Upper lobe of left lung (tissue), 4 donors: ENCODE measurements around the gene DMRTA2.

Experiments
- CTCF ChIP-seq, 6 experiments: fragments of 450-650 bp in 4 of 6; fragments of 200-600 bp in 2 of 6; sonication (generic) in 2 of 6; IDR thresholded peaks; one replicate each; pipeline ENCODE4 v1.5.1; 2016 to 2019; ENCODE audit warnings: antibody characterized with exemption in 6 of 6
- POLR2A ChIP-seq, 4 donors: fragments of 450-650 bp; IDR thresholded peaks; one replicate each; pipeline ENCODE4 v1.5.1; 2016 to 2017; ENCODE audit warnings: antibody characterized with exemption in 4 of 4, mild to moderate bottlenecking in 2 of 4
- POLR2AphosphoS5 ChIP-seq, 2 donors: sonication (generic); formaldehyde crosslinking; IDR thresholded peaks; one replicate each; pipeline ENCODE4 v1.5.1; 2017; ENCODE audit warnings: antibody characterized with exemption in 2 of 2

- TF ChIP-seq POLR2A (IDR thresholded peaks at IDR 0.05) (no peak), CTCF (IDR thresholded peaks at IDR 0.05) (no peak), POLR2AphosphoS5 (IDR thresholded peaks at IDR 0.05) (no peak)
Observed at GRCh38 chr1:50450861-50451653, 27.8 kb upstream of the DMRTA2 start.
